CD8-positive, alpha-beta memory T cell (primary cell): ENCODE results near the gene KDM2B. TPM values are rescaled to one million over a fixed set of nuclear protein-coding genes. Genes with fewer than 3 reads are reported as not detected.
"Not testable (repeated sequence)": the region's sequence is repeated elsewhere in the genome, so short reads cannot be mapped to it uniquely, and the experiment has no call there.

Experiments used
- CTCF ChIA-PET: fragments of 350-600 bp; sonication (Branson Sonifier 250); formaldehyde crosslinking; loops from one replicate; lab custom pipeline; 2021; ENCODE audit warnings: antibody characterized with exemption; lab: Charles Lee
- POLR2A ChIA-PET: fragments of 350-600 bp; sonication (Branson Sonifier 250); formaldehyde crosslinking; loops from one replicate; lab custom pipeline; 2021; ENCODE audit warnings: antibody characterized with exemption; lab: Charles Lee
- DNase-seq, 5 donors: peaks; one replicate each; pipeline versions ENCODE4 v3.0.0 to v3.0.0-alpha.2; 2020 to 2022; ENCODE audit warnings: mixed read lengths in 1 of 5
- H3K27ac ChIP-seq: one replicate; pipeline ENCODE4 v1.7.0; 2013; ENCODE audit warnings: low read depth, mild to moderate bottlenecking, low read length, moderate library complexity
- H3K27me3 ChIP-seq: 2 replicates; pipeline ENCODE4 v1.7.0; 2013; ENCODE audit warnings: low read length, mild to moderate bottlenecking; ENCODE audit not compliant: insufficient read depth, poor library complexity, severe bottlenecking
- H3K36me3 ChIP-seq: 2 replicates; pipeline ENCODE4 v1.7.0; 2013; ENCODE audit warnings: mild to moderate bottlenecking, low read length, moderate library complexity; ENCODE audit not compliant: insufficient read depth
- H3K4me1 ChIP-seq: 2 replicates; pipeline ENCODE4 v1.7.0; 2013; ENCODE audit warnings: mild to moderate bottlenecking, low read length, moderate library complexity; ENCODE audit not compliant: insufficient read depth
- H3K4me3 ChIP-seq: 2 replicates; pipeline ENCODE4 v1.7.0; 2013; ENCODE audit warnings: mild to moderate bottlenecking, low read length
- H3K9me3 ChIP-seq: 2 replicates; pipeline ENCODE4 v1.7.0; 2013; ENCODE audit warnings: mild to moderate bottlenecking, low read length
- H3K27ac Mint-ChIP-seq, 8 donors: one replicate each; pipeline ENCODE4 v1.8.0; 2020 to 2021; ENCODE audit warnings: mixed read lengths in 8 of 8, mild to moderate bottlenecking in 6 of 8, inconsistent platforms in 3 of 8, moderate library complexity in 3 of 8
- H3K27me3 Mint-ChIP-seq, 2 donors: one replicate each; pipeline ENCODE4 v1.8.0; 2020 to 2021; ENCODE audit warnings: mixed read lengths in 2 of 2, mild to moderate bottlenecking in 1 of 2, moderate library complexity in 1 of 2
- H3K36me3 Mint-ChIP-seq, 3 donors: one replicate each; pipeline ENCODE4 v1.8.0; 2020 to 2021; ENCODE audit warnings: mixed read lengths in 3 of 3, inconsistent platforms in 1 of 3, mild to moderate bottlenecking in 1 of 3
- H3K4me1 Mint-ChIP-seq, 3 donors: one replicate each; pipeline ENCODE4 v1.8.0; 2020 to 2021; ENCODE audit warnings: mixed read lengths in 3 of 3, inconsistent platforms in 1 of 3, mild to moderate bottlenecking in 1 of 3
- H3K4me3 Mint-ChIP-seq, 7 donors: one replicate each; pipeline ENCODE4 v1.8.0; 2020 to 2021; ENCODE audit warnings: mixed read lengths in 7 of 7, mild to moderate bottlenecking in 6 of 7, moderate library complexity in 4 of 7, inconsistent platforms in 2 of 7
- H3K9me3 Mint-ChIP-seq, 5 donors: one replicate each; pipeline ENCODE4 v1.8.0; 2020 to 2022; ENCODE audit warnings: mixed read lengths in 5 of 5, mild to moderate bottlenecking in 3 of 5, moderate library complexity in 2 of 5, inconsistent platforms in 1 of 5
- polyA plus RNA-seq: library from polyadenylated mRNA; unstranded; fragments of 300-500 nt; fragmentation: Illumina TruSeq; gene quantifications from one replicate; pipeline ENCODE4 v1.2.3, GENCODE V29; 2021
- total RNA-seq, 2 experiments: library from RNA; stranded (reverse); gene quantifications; one replicate each; pipeline ENCODE4 v1.2.3, GENCODE V29; 2021

The KDM2B gene
- total and polyA plus RNA-seq, 3 experiments from 2014 or later, result 18.3 to 64.0 (median 63.2) TPM

DNA sequence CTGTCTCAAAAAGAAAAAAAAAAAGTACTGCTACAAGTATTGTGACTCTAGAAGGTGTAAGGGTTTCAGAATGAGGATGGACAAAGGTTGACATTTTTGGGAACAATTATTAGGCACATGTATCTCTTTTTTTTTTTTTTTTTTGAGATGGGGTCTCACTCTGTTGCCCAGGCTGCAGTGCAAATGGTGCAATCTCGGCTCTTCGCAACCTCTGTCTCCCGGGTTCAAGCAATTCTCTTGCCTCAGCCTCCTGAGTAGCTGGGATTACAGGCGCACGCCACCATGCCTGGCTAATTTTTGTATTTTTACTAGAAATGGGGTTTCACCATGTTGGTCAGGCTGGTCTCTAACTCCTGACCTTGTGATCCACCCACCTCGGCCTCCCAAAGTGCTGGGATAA, 195.9 kb downstream of the KDM2B start:
- H3K27ac ChIP-seq, H3K9me3 ChIP-seq, CTCF ChIA-PET, H3K27ac Mint-ChIP-seq, H3K9me3 Mint-ChIP-seq, H3K27me3 ChIP-seq, H3K4me3 Mint-ChIP-seq, H3K4me1 Mint-ChIP-seq, H3K4me3 ChIP-seq, DNase-seq, H3K27me3 Mint-ChIP-seq, H3K36me3 Mint-ChIP-seq, H3K4me1 ChIP-seq, H3K36me3 ChIP-seq: not testable (repeated sequence)
- POLR2A ChIA-PET, result interaction anchor here (0.6 kb wide), 1 partner anchor 1796 kb away, joined by 5 read pairs; no protein-coding TSS in a partner anchor

DNA sequence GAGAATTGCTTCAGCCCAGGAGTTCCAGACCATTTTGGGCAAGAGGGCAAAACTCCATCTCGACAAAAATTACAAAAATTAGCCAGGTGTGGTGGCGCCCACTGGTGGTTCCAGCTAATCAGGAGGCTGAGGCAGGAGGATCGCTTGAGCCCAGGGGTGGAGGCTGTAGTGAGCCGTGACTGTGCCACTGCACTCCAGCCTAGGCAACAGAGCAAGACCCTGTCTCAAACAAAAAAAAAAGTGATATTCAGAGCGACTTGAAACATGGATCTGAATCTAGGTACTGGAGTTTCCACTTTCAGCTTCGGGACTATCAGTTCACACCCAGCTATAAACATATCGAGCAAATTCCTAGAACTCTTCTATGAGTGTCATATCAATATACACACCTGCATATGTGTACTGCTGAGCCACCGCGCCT, 197.2 kb downstream of the KDM2B start:
- H3K4me3 Mint-ChIP-seq, result no peak overlapping the region
- H3K9me3 ChIP-seq, result no peaks in the 10 kb centered on the region
- no peaks in the 10 kb centered on the region for H3K9me3 Mint-ChIP-seq
- no peak overlapping the region for H3K4me3 ChIP-seq
- no peaks in the 10 kb centered on the region for H3K4me1 ChIP-seq
- H3K4me1 Mint-ChIP-seq, result no peaks in the 10 kb centered on the region
- no peaks in the 10 kb centered on the region for H3K27me3 ChIP-seq
- no peak overlapping the region for H3K27ac ChIP-seq
- H3K36me3 Mint-ChIP-seq, result no peaks in the 10 kb centered on the region
- H3K27me3 Mint-ChIP-seq, result peaks cover 5 to 13% of the 10 kb centered on the region in 2 donors
- ChIA-PET POLR2A (no interaction called here), CTCF (interaction anchor here (0.5 to 1.2 kb wide), 2 partner anchors 13 to 71 kb away, joined by 3 read pairs; no protein-coding TSS in a partner anchor)
- H3K36me3 ChIP-seq, result no peaks in the 10 kb centered on the region
- H3K27ac Mint-ChIP-seq, result no peak overlapping the region
- DNase-seq, result no peak

DNA sequence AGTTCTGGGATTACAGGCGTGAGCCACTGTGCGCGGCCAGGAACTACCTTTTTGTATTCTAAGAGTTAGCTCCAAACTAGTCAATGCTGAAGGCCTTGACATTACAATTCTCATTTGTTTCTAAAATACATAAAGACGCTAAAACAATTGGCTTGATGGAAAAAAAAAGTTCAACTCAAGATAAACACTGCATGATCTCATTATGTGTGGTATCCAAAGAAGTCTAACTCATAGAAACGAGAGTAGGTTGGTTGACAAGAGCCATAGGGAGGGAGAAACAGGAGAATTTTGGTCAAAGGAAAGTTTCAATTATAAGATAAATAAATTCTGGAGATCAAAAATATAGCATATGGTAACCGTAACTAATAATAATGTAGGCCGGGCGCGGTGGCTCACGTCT, 200.9 kb downstream of the KDM2B start:
- Histone ChIP-seq H3K4me3 (no peak overlapping the region), H3K27me3 (no peaks in the 10 kb centered on the region), H3K4me1 (no peaks in the 10 kb centered on the region), H3K9me3 (no peaks in the 10 kb centered on the region), H3K36me3 (no peaks in the 10 kb centered on the region), H3K27ac (no peak overlapping the region)
- H3K4me3 Mint-ChIP-seq, result no peak overlapping the region
- CTCF ChIA-PET, result no interaction called here
- no peaks in the 10 kb centered on the region for H3K4me1 Mint-ChIP-seq
- H3K36me3 Mint-ChIP-seq, result peaks cover 0 to 3% (median 0%) of the 10 kb centered on the region in 3 donors
- H3K9me3 Mint-ChIP-seq, result no peaks in the 10 kb centered on the region
- no peak for DNase-seq
- POLR2A ChIA-PET, result no interaction called here
- H3K27me3 Mint-ChIP-seq, result peaks cover 3 to 19% of the 10 kb centered on the region in 2 donors
- H3K27ac Mint-ChIP-seq, result no peak overlapping the region

Other genes starting within 250 kb of the KDM2B start
- 100 to 1,000 TPM; 133 TPM for gene ANAPC5, start 228.6 kb downstream of the KDM2B start, total RNA-seq
- 148 TPM for gene ANAPC5, start 228.6 kb downstream of the KDM2B start, polyA plus RNA-seq
- gene RNF34, start 180.9 kb downstream of the KDM2B start, total RNA-seq, result 10 to 100 TPM; 85.5 to 90.8 TPM
- 72.1 TPM for gene RNF34, start 180.9 kb downstream of the KDM2B start, polyA plus RNA-seq
- gene ORAI1, start 45.5 kb upstream of the KDM2B start, total RNA-seq, result 10 to 100 TPM; 61.9 to 64.7 TPM
- 237 TPM for gene ORAI1, start 45.5 kb upstream of the KDM2B start, polyA plus RNA-seq
- 1 to 10 TPM; 1.8 to 2.5 TPM for gene MORN3, start 88.6 kb upstream of the KDM2B start, total RNA-seq
- 6.5 TPM for gene MORN3, start 88.6 kb upstream of the KDM2B start, polyA plus RNA-seq
- gene TMEM120B, start 131.7 kb upstream of the KDM2B start, total RNA-seq, result 10 to 100 TPM; 12.5 to 15.2 TPM
- 3.9 TPM for gene TMEM120B, start 131.7 kb upstream of the KDM2B start, polyA plus RNA-seq
- 100 to 1,000 TPM; 145 to 152 TPM for gene RHOF, start 212.7 kb upstream of the KDM2B start, total RNA-seq
- 139 TPM for gene RHOF, start 212.7 kb upstream of the KDM2B start, polyA plus RNA-seq
- gene SETD1B, start 223.0 kb upstream of the KDM2B start, total RNA-seq, result 10 to 100 TPM; 31.3 to 31.9 TPM
- 2.4 TPM for gene SETD1B, start 223.0 kb upstream of the KDM2B start, polyA plus RNA-seq